Chondrocyte (in vitro differentiated cells): ENCODE data around the gene CTNNA1. TPM values are rescaled to one million over a fixed set of nuclear protein-coding genes. Genes with fewer than 3 reads are reported as not detected.
A peak's percentile ranks its signal among the peaks of the same experiment; 100 is the strongest.

ENCODE experiments used
- DNase-seq: peaks from one replicate; pipeline ENCODE4 v3.0.0; 2021; ENCODE audit warnings: mixed read lengths, low spot score
- H3K27ac Mint-ChIP-seq: one replicate; pipeline ENCODE4 v1.8.0; 2021; ENCODE audit warnings: mild to moderate bottlenecking, moderate library complexity, mixed read lengths; ENCODE audit not compliant: unreplicated experiment
- H3K27me3 Mint-ChIP-seq: 2 replicates; pipeline ENCODE4 v1.8.0; 2021; ENCODE audit warnings: low read depth, mixed read lengths
- H3K36me3 Mint-ChIP-seq: 2 replicates; pipeline ENCODE4 v1.8.0; 2021; ENCODE audit warnings: low read depth, mixed read lengths
- H3K4me1 Mint-ChIP-seq: 2 replicates; pipeline ENCODE4 v1.8.0; 2021; ENCODE audit warnings: low read depth, mild to moderate bottlenecking, mixed read lengths
- H3K4me3 Mint-ChIP-seq: one replicate; pipeline ENCODE4 v1.8.0; 2021; ENCODE audit warnings: mild to moderate bottlenecking, moderate library complexity, mixed read lengths; ENCODE audit not compliant: unreplicated experiment
- H3K9me3 Mint-ChIP-seq: 2 replicates; pipeline ENCODE4 v1.8.0; 2021; ENCODE audit warnings: low read depth, mixed read lengths
- total RNA-seq: library from RNA; stranded (reverse); gene quantifications from 3 replicates; pipeline ENCODE4 v1.2.1, GENCODE V29; 2021
- TF ChIP-seq, protein P1 (sequence below): fragments of 200-600 bp; sonication (generic); IDR thresholded peaks from 2 replicates; pipeline ENCODE4 v1.5.0; 2021; ENCODE audit warnings: antibody characterized with exemption, mild to moderate bottlenecking, moderate library complexity

The CTNNA1 gene
- total RNA-seq, 1 donor from 2014 or later = 397 TPM

DNA sequence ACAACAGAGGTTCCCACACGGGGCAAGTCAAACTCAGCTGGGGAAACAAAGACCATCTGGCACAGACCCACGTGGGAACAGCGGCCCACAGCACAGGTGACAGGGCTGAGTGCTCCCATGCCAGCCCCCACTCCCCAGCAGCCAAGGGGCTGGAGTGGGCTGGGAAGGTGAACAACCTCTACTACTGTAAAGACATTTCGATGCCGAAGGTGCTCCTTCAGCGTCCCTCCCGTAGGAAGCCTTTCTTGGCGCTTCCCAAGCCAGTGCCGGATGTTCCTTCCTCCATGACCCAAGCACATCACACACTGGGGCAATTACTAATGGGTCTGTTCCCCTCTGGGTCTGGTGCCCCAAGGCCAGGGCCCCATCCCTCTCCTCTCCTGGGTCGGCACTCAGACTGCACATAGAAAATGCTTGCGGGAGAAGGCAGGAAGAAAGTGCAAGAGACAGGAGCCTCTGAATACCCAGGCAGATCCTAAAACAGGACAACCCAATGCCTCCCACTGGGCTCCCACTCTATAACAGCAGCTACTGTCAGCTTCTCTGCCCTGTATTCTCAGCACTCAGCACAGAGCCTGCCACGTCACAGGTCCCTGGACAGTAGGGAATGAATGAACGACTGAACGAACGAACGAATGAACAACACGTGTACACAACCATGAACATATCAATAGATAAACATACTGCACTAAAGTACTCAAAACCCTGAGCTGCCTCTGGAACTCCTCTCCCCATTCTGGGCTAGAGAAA, 198.9 kb downstream of the CTNNA1 start:
- no peaks in the 10 kb centered on the region for H3K36me3 Mint-ChIP-seq
- no peak overlapping the region for H3K27ac Mint-ChIP-seq
- TF ChIP-seq, protein P1, sequence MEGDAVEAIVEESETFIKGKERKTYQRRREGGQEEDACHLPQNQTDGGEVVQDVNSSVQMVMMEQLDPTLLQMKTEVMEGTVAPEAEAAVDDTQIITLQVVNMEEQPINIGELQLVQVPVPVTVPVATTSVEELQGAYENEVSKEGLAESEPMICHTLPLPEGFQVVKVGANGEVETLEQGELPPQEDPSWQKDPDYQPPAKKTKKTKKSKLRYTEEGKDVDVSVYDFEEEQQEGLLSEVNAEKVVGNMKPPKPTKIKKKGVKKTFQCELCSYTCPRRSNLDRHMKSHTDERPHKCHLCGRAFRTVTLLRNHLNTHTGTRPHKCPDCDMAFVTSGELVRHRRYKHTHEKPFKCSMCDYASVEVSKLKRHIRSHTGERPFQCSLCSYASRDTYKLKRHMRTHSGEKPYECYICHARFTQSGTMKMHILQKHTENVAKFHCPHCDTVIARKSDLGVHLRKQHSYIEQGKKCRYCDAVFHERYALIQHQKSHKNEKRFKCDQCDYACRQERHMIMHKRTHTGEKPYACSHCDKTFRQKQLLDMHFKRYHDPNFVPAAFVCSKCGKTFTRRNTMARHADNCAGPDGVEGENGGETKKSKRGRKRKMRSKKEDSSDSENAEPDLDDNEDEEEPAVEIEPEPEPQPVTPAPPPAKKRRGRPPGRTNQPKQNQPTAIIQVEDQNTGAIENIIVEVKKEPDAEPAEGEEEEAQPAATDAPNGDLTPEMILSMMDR = no peak
- H3K27me3 Mint-ChIP-seq = no peaks in the 10 kb centered on the region
- peaks cover 44% of the 10 kb centered on the region for H3K4me1 Mint-ChIP-seq
- H3K9me3 Mint-ChIP-seq = no peaks in the 10 kb centered on the region
- H3K4me3 Mint-ChIP-seq = no peak overlapping the region
- no peak for DNase-seq

DNA sequence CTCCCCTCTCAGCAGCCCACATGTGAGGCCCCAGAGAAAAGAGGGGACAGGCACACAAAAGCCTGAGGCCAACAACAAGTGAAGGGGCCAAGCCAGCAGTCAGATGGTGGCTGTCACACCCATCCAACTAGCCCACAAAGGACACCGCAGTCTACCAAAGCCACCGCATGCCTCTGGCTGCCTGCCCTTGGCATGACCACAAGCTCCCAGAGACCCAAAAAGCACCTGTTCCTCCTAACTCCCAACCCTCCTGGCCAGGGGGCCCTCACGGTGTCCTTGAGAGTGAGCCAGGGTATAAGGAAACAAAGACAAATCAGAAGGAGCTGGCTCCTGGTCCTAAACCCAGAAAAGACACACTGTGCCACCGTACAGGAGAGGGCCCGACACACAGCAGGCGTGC, 199.7 kb downstream of the CTNNA1 start:
- Mint-ChIP-seq H3K4me1 (peaks cover 44% of the 10 kb centered on the region), H3K27ac (peak overlapping the region; percentile 17), H3K27me3 (no peaks in the 10 kb centered on the region)

DNA sequence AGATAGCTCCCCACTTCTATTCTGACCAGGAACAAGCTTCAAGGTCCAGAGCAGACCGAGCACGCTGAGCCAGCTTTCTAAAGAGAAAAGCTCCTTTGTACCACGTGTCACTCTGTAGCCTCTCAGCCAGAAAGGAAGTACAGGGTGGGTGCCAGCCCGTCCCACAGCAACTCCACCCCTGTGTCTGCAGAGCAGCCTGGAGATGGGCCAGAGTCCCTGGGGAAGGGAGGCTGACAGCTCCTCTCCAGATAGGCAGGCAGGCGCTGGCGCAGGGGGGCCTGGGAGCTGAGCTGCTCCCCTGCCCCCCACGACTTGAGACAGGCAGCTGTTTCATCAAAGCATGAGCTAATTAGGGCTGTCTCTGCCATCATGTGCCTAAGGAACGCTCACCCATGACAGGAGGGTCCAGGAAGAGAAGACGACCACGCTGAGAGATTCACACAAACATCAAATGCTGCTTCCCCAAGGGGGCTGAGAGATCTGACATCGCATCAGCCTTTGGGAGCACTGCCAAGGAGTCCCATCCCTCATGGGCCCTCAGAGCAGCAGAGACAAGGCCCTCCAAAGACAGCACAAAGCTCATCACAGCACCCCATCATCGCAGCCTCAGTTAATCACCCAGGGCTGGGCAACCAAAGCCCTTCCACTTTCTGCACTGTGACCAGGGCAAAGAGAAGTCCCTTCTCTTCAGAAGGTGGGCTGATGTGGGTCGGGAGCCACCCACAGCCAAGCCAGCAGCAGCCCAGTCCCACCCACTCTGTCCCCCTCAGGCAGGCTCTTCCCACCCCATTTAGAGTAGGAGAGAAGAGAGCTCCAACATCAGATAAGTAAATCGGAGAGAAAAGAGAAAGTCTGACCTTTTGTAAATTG, 200.4 kb downstream of the CTNNA1 start:
- DNase-seq = no peak
- Mint-ChIP-seq H3K36me3 (no peaks in the 10 kb centered on the region), H3K4me3 (no peak overlapping the region), H3K27me3 (no peaks in the 10 kb centered on the region), H3K27ac (peak overlapping the region; percentile 57), H3K9me3 (no peaks in the 10 kb centered on the region), H3K4me1 (peaks cover 41% of the 10 kb centered on the region)
- TF ChIP-seq, protein P1 = no peak

More for the DNA sequence above, 199.7 kb downstream of the CTNNA1 start:
- TF ChIP-seq, protein P1 = no peak
- Mint-ChIP-seq H3K9me3 (no peaks in the 10 kb centered on the region), H3K36me3 (no peaks in the 10 kb centered on the region), H3K4me3 (no peak overlapping the region)
- no peak for DNase-seq

DNA sequence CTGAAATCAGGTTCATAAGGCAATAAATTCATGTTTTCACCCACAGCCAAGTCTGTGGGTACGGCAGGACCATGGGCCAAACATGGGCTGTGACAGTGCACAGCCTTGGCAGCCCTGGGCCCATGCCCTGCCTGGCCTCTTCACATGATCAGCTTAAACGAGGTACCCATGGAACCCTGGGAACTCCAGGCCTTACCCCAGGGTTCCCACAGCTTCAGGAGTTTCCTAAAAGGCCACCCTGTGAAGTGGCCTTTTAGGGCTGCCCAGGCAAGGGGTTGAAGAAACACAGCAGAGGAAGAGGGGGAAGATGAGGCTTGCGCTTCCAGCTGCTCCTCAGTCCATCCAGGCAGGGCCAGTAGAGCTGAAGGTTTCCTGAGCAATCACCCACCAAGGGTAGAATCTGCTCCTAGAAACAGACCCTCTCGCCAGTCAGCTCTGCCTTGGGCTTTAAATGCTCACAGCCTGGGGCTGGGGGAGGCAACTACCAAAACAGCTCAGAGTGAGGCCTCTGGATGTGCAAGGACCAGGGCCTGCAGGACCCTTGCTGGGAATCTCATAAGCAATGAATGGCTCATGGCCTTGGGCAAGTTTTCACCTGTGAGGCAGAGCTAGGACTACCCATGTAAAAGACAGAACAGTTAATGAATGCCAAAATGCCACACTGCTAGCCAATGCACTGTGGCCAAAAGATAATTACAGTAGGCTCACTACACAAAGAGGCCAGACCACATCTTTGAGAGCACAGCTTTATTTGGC, 201.2 kb downstream of the CTNNA1 start:
- DNase-seq = peak; percentile 27
- H3K4me1 Mint-ChIP-seq = peaks cover 38% of the 10 kb centered on the region
- no peaks in the 10 kb centered on the region for H3K36me3 Mint-ChIP-seq
- H3K27me3 Mint-ChIP-seq = no peaks in the 10 kb centered on the region
- no peak overlapping the region for H3K27ac Mint-ChIP-seq
- TF ChIP-seq, protein P1 = no peak
- no peaks in the 10 kb centered on the region for H3K9me3 Mint-ChIP-seq
- no peak overlapping the region for H3K4me3 Mint-ChIP-seq
